Choroid plexus epithelial cell (primary cell): ENCODE data around the gene KIR2DL4.
"Not testable (repeated sequence)": the region's sequence is repeated elsewhere in the genome, so short reads cannot be mapped to it uniquely, and the experiment has no call there.

Source experiments
- DNase-seq: peaks from one replicate; pipeline ENCODE4 v3.0.0-alpha.2; 2010; ENCODE audit warnings: low read depth
- H3K4me3 ChIP-seq: 2 replicates; pipeline ENCODE4 v1.5.1; 2011; ENCODE audit warnings: low read depth, mild to moderate bottlenecking, control low read depth, low read length, moderate library complexity
- CTCF ChIP-seq: conservative IDR thresholded peaks from 2 replicates; pipeline ENCODE4 v1.5.1; 2011; ENCODE audit warnings: low read depth, mild to moderate bottlenecking, control low read depth, inconsistent platforms, low read length, moderate library complexity

KIR2DL4 gene

DNA sequence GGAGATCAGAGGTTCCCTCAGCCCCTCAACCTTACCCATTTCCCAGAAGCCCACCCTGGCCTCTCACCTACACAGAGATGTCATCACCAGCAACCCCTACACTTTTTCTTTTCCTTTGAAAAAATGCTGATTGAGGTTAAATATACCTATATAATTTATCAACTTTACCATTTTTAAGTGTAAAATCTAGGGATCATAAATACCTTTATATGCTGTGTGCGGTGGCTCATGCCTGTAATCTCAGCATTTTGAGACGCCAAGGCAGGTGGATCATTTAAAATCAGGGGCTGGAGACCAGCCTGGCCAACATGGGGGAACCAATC, 3.1 kb downstream of the KIR2DL4 start:
- no peak for TF ChIP-seq CTCF
- no peak for DNase-seq
- no peak overlapping the region for H3K4me3 ChIP-seq

DNA sequence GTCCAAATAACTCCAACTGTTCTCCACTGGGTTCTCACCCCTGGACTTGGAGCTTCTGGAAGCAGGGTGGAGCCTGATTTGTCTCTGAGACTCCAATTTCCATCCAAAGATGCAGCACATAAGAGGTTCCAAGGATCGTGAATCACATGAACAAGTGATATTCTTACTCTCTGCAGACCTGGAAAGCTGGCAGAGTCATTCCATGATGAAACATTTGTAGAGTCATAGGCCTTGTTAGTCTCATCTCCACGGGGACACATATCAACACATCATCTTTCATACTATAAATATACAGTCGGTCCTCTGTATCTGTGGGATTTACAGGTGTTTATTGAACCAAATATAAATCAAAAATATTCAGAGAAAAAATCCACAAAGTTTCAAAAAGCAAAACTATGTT, 11.2 kb downstream of the KIR2DL4 start:
- DNase-seq: not testable (repeated sequence)

GRCh38 chr19:54816251-54816650, 12.8 kb downstream of the KIR2DL4 start, which contains the start of gene KIR3DL1:
TSS of gene KIR3DL1 (plus strand) at chr19:54816468.
- DNase-seq, H3K4me3 ChIP-seq: not testable (repeated sequence)

More for the DNA sequence above, 11.2 kb downstream of the KIR2DL4 start:
- not testable (repeated sequence) for H3K4me3 ChIP-seq

DNA sequence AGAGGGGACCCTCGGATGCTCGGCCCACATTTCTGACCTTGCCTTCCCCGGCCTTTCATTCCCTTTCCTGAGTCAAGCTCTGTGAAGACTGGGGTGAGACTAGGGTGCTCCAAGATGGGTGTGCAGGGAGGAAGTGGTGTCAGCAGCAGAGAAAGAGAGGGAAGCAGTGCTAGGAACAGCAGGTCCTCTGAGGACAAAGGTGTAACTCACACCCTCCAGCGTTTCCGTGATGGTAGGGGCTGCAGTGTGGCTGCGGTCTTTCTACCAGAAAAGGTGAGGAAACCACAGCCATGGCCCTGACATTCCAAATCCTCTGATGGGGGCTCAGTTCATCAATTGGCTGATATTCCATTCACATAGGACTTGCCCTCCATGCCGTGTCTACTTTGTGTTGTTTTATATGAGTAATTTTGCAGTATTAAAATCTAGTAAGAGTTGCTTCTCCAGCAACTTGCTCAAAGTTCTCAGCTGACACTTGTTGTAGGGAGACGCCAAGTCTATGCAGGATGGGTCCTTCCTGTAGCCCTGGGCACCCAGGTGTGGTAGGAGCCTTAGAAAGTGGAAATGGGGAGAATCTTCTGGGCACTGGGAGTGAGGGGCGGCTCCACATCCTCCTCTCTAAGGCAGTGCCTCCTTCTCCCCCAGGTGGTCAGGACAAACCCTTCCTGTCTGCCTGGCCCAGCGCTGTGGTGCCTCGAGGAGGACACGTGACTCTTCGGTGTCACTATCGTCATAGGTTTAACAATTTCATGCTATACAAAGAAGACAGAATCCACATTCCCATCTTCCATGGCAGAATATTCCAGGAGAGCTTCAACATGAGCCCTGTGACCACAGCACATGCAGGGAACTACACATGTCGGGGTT, 14.5 kb downstream of the KIR2DL4 start:
- no peak for DNase-seq
- H3K4me3 ChIP-seq: no peak overlapping the region
- no peak for TF ChIP-seq CTCF

DNA sequence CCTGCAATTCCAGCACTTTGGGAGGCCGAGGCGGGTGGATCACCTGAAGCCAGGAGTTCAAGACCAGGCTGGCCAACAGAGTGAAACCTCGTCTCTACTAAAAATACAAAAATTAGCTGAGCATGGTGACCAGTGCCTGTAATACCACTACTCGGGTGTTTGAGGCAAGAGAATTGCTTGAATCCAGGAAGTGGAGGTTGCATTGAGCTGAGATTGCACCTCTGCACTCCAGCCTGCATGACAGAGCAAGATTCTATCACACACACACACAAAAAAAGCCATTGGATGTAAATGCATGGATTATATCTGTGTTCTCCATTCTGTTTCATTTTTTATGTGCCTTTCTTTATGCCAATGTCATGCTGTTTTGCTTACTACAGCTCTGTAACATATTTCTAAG, 21.0 kb downstream of the KIR2DL4 start:
- not testable (repeated sequence) for DNase-seq, H3K4me3 ChIP-seq

GRCh38 chr19:54825326-54825725, 21.9 kb downstream of the KIR2DL4 start:
- H3K4me3 ChIP-seq, DNase-seq: not testable (repeated sequence)

- not testable (repeated sequence) for DNase-seq, H3K4me3 ChIP-seq
Observed at GRCh38 chr19:54828064-54828463, 24.7 kb downstream of the KIR2DL4 start.

DNA sequence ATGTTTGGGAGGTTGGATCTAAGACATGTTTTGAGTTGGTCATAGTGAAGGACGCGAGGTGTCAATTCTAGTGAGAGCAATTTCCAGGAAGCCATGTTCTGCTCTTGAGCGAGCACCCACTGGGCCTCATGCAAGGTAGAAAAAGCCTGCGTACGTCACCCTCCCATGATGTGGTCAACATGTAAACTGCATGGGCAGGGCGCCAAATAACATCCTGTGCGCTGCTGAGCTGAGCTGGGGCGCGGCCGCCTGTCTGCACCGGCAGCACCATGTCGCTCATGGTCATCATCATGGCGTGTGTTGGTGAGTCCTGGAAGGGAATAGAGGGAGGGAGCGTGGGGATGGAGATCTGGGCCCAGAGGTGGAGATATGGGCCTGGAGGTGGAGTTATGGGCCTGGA, 29.1 kb downstream of the KIR2DL4 start, which contains the start of gene KIR2DS4:
Gene KIR2DS4 (plus strand): TSS at position 181 of the 400 bp plus-strand sequence.
- DNase-seq: not testable (repeated sequence)

DNA sequence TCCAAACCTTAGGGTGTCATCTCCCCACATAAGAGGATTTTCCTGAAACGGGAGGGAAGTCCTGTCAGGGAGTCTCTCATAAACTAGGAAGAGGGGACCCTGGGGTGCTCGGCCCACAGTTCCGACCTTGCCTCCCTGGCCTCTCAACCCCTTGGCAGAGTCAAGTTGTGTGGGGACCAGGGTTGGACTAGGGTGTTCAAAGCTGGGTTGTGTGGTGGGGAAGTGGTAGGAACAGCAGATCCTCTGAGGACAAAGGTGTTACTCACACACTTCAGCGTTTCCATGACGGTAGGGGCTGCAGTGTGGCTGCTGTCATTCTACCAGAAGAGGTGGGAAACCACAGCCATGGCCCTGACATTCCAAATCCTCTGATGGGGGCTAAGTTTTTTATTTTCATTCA, 31.7 kb downstream of the KIR2DL4 start:
- not testable (repeated sequence) for DNase-seq, H3K4me3 ChIP-seq

More for the DNA sequence above, 29.1 kb downstream of the KIR2DL4 start, which contains the start of gene KIR2DS4:
- H3K4me3 ChIP-seq: not testable (repeated sequence)

DNA sequence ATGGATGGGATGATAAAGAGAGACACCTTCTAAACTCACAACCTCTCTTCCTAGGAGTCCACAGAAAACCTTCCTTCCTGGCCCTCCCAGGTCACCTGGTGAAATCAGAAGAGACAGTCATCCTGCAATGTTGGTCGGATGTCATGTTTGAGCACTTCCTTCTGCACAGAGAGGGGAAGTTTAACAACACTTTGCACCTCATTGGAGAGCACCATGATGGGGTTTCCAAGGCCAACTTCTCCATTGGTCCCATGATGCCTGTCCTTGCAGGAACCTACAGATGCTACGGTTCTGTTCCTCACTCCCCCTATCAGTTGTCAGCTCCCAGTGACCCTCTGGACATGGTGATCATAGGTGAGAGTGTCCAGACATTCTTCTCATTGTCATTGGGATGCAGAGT, 34.1 kb downstream of the KIR2DL4 start:
- DNase-seq, H3K4me3 ChIP-seq: not testable (repeated sequence)

DNA sequence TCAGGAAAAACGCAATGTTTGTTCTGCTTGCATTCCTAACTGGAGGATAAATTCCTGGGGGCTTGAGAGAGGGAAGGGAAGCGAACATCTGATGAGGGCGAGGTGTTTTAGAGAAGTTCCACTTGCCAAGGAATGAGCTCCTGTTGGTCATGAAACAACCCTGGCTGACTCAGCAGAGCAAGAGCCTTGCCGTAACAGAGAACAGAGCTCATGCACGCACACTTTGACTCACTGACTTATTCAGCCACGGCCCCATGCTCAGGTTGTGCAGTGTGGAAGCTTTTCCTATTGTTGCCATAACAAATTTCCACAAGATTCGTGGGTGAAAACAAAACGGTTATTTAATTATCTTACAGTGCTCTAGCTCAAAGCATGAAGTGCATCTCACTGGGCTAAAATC, 39.8 kb downstream of the KIR2DL4 start:
- H3K4me3 ChIP-seq, DNase-seq: not testable (repeated sequence)

DNA sequence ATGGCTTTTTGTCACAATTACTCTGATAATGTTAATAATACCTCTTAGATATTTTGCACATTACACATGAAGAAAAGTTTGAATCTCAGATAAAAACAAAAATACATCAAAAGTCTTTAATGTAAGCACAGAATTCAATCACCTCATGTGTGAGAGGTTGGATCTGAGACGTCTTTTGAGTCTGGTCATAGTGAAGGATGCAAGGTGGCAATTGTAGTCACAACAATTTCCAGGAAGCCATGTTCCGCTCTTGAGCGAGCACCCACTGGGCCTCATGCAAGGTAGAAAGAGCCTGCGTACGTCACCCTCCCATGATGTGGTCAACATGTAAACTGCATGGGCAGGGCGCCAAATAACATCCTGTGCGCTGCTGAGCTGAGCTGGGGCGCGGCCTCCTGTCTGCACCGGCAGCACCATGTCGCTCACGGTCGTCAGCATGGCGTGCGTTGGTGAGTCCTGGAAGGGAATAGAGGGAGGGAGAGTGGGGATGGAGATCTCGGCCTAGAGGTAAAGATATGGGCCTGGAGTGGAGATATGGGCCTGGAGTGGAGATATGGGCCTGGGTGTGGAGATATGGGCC, 46.7 kb downstream of the KIR2DL4 start, which contains the start of gene KIR3DL2:
Gene KIR3DL2 (plus strand): TSS at position 383 of the 580 bp plus-strand sequence. CDS start 33 bp downstream, at position 416.
- not testable (repeated sequence) for H3K4me3 ChIP-seq, DNase-seq
